ENCODE data around the gene MAP3K4.
A peak's percentile ranks its signal among the peaks of the same experiment; 100 is the strongest.

Gene MAP3K4

DNA sequence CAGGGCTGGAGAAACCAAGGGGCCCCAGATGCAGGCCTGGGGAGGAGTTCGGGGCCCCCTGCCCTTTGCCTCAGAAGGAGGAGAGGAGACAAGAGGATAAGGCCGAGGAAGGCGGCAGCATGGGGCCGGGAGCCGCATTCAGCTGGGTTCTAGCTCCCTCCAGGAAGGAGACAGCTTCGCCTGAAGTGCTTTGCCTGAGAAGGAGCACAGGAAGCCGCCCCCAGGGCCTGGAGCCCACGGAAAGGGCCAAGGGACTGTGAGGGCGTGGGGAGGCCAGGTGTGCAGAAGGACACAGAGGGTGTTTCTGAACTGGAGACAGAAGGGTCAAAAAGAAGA, 160.9 kb downstream of the MAP3K4 start:
- no peak for DNase-seq

DNA sequence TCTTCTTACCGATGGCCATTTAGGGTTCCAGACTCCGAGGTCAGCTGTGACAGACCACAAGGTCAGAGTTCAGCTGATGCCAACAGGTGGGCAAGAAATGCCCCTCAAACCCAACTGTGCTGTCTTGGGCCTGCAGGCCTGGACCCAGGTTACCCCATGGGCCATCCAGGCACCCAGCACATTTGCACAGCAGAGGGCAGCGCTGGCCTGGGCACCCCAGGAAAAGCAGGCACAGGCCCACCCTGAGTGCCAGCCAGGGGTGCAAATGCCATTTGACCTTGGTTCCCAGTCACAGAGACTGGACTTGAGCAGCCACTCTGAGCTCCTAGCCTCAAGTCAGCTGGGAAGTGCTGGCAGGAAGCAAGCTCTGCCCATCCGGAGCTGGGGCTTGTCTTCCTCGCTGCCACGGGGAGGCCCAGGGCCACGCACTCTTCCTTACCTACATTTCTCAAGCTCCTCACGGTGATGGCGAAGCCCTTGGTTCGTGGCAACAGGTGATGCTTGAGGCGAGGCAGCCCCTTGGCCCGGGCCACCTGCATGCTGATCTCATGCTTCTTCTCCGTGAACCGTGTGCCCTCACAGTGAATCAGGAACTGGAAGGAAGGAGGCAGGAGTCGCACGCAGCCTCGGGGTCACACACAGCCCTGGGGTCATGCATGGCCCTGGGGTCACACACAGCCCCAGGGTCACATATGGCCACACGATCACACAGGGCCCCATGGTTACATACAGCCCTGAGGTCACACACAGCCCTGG, 161.5 kb downstream of the MAP3K4 start:
- peak; percentile 12 for DNase-seq

DNA sequence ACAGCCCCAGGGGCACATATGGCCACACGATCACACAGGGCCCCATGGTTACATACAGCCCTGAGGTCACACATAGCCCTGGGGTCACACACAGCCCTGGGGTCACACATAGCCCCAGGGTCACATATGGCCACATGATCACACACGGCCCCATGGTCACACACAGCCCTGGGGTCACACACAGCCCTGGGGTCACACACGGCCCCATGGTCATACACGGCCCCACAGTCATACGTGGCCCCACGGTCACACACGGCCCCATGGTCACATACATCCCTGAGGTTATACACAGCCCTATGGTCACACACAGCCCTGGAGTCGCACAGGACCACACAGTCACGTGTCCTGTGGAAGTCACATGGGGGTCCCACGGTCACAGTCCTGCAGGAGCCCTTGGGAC, 162.2 kb downstream of the MAP3K4 start:
- no peak for DNase-seq

DNA sequence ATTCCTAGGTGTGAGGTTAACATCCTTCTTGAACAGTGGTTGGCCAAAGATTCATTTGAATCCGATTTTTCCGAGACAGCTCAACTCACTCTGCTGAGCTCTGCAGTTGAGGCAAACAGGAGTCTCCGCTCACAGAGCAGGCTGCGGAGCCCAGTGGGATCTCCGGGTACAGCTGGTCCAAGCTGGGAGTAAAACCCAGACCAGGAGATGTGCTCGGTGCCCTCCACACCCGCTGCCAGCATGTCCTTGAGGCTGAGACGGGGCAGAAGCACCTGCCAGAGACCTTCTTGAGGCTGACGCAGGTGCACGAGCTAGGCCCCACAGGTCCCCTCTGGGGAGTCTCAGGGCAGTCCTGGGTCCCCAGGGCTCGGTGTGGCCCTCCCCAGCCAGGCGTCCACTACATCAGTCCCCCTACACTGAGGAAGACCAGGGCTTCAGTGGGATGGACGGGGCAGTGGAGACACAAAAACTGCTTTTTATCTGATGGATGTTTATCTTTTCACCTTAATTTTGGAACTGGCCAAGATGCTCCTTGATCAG, 163.3 kb downstream of the MAP3K4 start:
- DNase-seq, result no peak

DNA sequence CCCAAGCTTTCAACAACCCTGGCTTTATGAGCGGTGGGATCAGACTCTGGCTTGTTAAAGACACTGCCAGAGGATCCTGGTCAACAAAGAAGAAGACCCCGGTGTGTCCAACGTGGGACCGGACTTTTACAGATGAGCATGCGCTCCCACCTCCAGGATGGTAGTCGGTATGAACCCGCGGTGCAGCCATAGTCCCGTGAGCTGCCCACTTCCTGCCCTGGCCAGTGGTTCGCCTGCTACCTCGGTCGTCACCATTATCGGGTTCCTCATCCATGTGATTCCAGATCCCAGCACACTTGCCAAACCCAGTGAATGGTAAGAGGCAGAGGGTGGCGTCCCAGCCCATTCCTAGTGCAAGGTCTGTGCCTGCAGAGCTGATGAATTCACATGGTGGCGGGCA, 169.6 kb downstream of the MAP3K4 start:
- no peak for DNase-seq

DNA sequence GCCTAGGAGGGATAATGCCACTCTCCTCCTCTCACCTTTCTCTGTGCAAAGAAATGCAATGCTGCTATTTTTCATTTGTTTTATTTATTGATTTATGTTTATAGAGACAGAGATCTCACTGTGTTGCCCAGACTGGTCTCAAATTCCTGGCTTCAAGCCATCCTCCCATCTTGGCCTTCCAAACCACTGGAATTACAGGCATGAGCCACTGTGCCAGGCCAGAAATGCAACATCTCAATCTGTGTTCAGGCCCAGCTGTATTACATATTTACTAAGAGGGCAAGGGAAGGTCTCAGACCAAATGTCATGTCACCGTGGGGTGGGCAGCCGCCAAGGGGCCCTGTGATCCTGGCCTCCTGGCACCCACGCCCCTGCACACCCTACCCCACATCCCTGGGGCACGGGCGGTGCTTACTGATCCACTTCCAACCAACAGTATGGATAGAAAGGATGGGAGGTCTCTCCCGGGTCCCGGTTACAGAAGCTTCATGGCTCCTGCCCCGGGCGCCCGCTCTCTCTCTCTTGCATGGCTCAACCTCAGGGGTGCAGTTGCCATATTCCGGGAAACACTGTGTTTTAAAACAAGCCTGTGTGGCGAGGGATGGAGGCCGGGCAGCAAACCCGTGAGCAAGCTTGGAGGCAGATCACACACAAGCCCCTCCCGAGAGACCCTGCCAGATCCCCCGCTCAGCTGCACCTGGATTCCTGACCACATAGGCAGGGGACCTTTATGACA, 170.5 kb downstream of the MAP3K4 start:
- DNase-seq, result no peak

DNA sequence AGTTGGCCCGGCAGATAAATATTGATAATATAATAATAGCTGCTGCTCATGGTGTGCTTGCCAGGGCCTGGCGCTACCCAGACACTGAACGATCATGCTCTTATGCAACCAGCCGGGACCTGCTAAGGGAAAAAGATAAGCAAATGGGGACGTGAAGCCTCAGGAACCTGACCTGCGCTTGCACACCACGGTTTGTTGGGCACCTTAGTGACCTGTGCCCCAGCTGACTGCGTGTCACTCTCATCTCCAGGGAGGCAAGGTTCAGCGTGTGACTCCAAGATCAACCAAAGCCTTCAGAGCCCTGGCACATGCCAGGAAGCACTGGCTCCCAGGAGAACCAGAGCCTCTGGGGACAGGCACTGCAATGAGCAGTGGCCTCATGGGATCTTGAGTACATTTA, 171.2 kb downstream of the MAP3K4 start:
- DNase-seq, result no peak

DNA sequence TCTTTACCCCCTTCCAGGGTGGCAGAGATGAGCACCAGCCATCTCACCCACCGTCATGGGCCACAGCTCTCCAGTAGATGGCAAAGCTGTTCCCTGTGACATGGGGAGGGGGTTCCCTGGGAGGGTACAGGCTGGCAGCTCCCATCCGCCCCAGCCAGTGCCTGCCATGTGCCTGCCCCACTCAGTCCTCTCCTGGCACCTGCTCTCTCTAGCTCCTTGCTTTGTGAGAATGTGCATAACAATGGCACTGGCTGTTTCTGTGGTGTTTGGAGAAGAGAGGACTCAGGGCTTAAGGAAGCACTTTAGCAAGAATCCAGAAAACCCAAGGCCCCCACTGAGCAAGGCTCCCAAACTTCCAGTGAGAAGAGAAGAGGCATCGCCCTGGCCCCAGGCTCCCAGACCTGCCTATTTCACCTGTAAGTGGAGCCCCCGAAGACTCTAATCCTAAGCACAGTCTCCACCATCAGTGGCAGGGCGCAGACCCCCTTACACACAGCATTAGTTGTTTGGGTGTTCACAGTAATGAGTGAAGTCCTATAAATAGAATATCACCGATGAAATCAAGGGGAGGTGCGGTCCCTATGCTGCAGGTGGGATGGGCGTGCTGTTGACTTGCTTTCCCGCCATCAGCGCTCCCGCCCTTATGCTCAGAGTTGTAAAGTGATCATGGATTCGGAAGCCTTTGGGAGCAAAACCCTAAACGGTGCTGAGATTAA, 172.1 kb downstream of the MAP3K4 start:
- no peak for DNase-seq

DNA sequence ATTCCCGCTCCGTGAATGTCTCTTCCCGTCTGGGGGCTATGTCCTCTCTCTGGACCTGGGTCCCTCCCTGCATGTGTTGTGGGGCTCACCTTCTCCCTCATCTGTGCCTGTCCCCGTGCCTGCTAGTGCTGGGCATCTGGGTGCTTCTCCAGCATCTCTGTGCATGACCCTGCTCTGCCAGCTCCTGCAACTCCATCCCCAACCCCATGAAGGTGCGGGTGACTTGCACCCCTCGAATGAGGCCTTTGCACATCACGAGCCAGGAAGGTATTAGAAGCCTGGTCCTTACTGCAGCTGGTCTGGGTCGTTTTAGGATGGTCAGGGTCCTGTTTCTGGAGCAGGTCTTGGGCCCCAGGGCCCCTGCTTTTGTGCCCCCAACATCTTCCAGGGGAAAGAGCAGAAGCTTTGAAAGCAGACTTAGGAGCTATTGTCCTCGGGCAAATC, 172.6 kb downstream of the MAP3K4 start:
- no peak for DNase-seq

DNA sequence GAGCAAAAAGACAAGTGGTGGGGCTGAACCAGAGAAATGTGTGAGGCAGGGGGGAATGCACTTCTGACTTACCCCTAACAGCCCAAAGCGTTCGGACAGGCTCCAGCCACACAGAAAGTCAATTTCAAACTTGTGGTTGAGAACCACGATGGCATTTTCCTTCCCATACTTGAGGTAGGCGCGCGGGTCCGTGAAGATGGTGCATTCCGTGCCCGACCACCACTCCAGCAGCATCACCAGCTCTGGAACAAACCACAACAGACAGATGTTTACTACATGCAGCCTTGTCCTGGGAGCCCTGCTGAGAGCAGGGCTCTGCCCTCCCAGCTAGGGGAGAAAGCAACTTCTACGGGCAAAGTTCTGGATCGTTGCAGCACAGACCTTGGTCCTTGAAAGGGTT, 174.6 kb downstream of the MAP3K4 start:
- DNase-seq, result no peak

DNA sequence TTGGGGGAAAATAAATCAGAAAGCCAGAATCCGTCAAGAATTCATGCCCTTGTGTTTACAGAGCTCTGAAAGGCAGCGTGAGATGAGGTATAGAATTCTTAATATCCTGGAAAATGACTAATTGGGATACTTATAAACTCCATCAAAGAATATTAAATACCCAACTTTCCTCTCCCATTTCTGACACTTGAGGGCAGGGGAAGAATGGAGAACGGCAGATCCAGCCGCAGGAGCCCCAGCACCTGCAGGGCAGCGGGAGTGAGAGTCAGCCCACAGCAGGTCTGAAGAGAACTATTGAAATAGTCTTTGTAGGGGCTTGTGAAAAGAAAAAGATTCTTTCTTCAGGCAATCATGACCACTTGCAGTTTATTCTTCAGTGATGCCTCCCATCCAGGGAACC, 175.1 kb downstream of the MAP3K4 start:
- no peak for DNase-seq
